HCT116 (cell line): ENCODE results near the gene DNTT. TPM values are rescaled to one million over a fixed set of nuclear protein-coding genes. Genes with fewer than 3 reads are reported as not detected.

Source experiments
- ATAC-seq: fragments of 200-7000 bp; cut with Tn5 transposase; 2 replicates; pipeline ENCODE4 v1.9.1; 2020; ENCODE audit warnings: mild to moderate bottlenecking, moderate library complexity
- BruUV-seq: library from RNA; stranded (reverse); fragments of 400-500 nt; replicated peaks from 2 replicates; lab custom pipeline; 2021; lab: Mats Ljungman, UMichigan
- CTCF ChIA-PET: fragments of 300-600 bp; sonication (Branson Sonifier 250); formaldehyde crosslinking; loops from one replicate; lab custom pipeline; 2021; ENCODE audit warnings: antibody characterized with exemption; lab: Charles Lee
- POLR2A ChIA-PET: fragments of 300-600, 350-600 bp; sonication (Branson Sonifier 250); formaldehyde crosslinking; loops from one replicate; lab custom pipeline; 2021; ENCODE audit warnings: antibody characterized with exemption; lab: Charles Lee
- RAD21 ChIA-PET, 2 experiments: fragments of 300-600 bp; sonication (Branson Sonifier 250); formaldehyde crosslinking; loops; one replicate each; lab custom pipeline; 2023; ENCODE audit warnings: low total read pairs in 2 of 2; ENCODE audit not compliant: uncharacterized antibody in 2 of 2, unreplicated experiment in 2 of 2, low non-redundant PET in 1 of 2; lab: Charles Lee
- DNase-seq: peaks from one replicate; pipeline ENCODE4 v3.0.0-alpha.2; 2010; ENCODE audit warnings: low read depth, low spot score
- H2AFZ ChIP-seq: fragments of 200-600 bp; shearing (Covaris generic), sonication (generic); 2 replicates; pipeline ENCODE4 v1.6.1; 2017; ENCODE audit warnings: low read depth, mixed run types, mixed read lengths, antibody characterized with exemption, low read length; ENCODE audit not compliant: poor library complexity, severe bottlenecking
- H3K27ac ChIP-seq: 2 replicates; pipeline ENCODE4 v1.5.1; 2012; ENCODE audit warnings: low read depth, low read length
- H3K27me3 ChIP-seq: fragments of 200-600 bp; sonication (generic); 2 replicates; pipeline ENCODE4 v1.6.1; 2016; ENCODE audit warnings: mixed run types, low read length, mixed read lengths; ENCODE audit not compliant: insufficient read depth
- H3K36me3 ChIP-seq, 2 experiments: fragments of 200-500 bp in 1 of 2; fragments of 200-600 bp in 1 of 2; sonication (Bioruptor generic) in 1 of 2; sonication (generic) in 1 of 2; 2 replicates each; pipeline versions ENCODE4 v1.5.1 to v1.6.1; 2014 to 2016; ENCODE audit warnings: low read length in 2 of 2, inconsistent platforms in 1 of 2, mixed read lengths in 1 of 2, mixed run types in 1 of 2; ENCODE audit not compliant: insufficient read depth in 2 of 2, control insufficient read depth in 1 of 2
- H3K4me1 ChIP-seq, 2 experiments: fragments of 200-600 bp in 1 of 2; sonication (generic) in 1 of 2; 2 replicates each; pipeline versions ENCODE4 v1.5.1 to v1.6.1; 2012 to 2017; ENCODE audit warnings: low read length in 2 of 2, inconsistent platforms in 1 of 2, mild to moderate bottlenecking in 1 of 2, mixed read lengths in 1 of 2, mixed run types in 1 of 2, moderate library complexity in 1 of 2; ENCODE audit not compliant: insufficient read depth in 2 of 2, control insufficient read depth in 1 of 2
- H3K4me2 ChIP-seq: fragments of 200-600 bp; sonication (generic); 2 replicates; pipeline ENCODE4 v1.6.1; 2017; ENCODE audit warnings: mixed run types, low read length, mixed read lengths
- H3K4me3 ChIP-seq, 2 experiments: fragments of 200-600 bp in 1 of 2; sonication (generic) in 1 of 2; replicated peaks in 1 of 2; 2 replicates each; pipeline ENCODE4 v1.5.1; 2011 to 2016; ENCODE audit warnings: low read length in 2 of 2, control low read depth in 1 of 2, low read depth in 1 of 2, mild to moderate bottlenecking in 1 of 2, mixed read lengths in 1 of 2, mixed run types in 1 of 2
- H3K79me2 ChIP-seq: fragments of 200-600 bp; sonication (generic); 2 replicates; pipeline ENCODE4 v1.6.1; 2017; ENCODE audit warnings: mild to moderate bottlenecking, mixed run types, low read length, moderate library complexity, mixed read lengths; ENCODE audit not compliant: insufficient read depth
- H3K9ac ChIP-seq: fragments of 200-600 bp; sonication (generic); 2 replicates; pipeline ENCODE4 v1.6.1; 2016; ENCODE audit warnings: low read length, mixed read lengths
- H3K9me2 ChIP-seq: fragments of 200-600 bp; sonication (generic), shearing (Covaris generic); 2 replicates; pipeline ENCODE4 v1.6.1; 2017; ENCODE audit warnings: mixed run types, mild to moderate bottlenecking, moderate library complexity; ENCODE audit not compliant: insufficient read depth
- H3K9me3 ChIP-seq, 2 experiments: fragments of 200-500 bp in 1 of 2; fragments of 200-600 bp in 1 of 2; sonication (Bioruptor generic) in 1 of 2; sonication (generic) in 1 of 2; 2 replicates each; pipeline ENCODE4 v1.6.1; 2014 to 2017; ENCODE audit warnings: low read length in 2 of 2, mixed read lengths in 2 of 2, inconsistent platforms in 1 of 2, low read depth in 1 of 2, mild to moderate bottlenecking in 1 of 2, mixed run types in 1 of 2, moderate library complexity in 1 of 2; ENCODE audit not compliant: control insufficient read depth in 1 of 2, insufficient read depth in 1 of 2
- H4K20me1 ChIP-seq: fragments of 200-600 bp; sonication (generic), shearing (Covaris generic); 2 replicates; pipeline ENCODE4 v1.6.1; 2017; ENCODE audit warnings: mixed run types, mild to moderate bottlenecking, moderate library complexity; ENCODE audit not compliant: insufficient read depth
- ATF3 ChIP-seq: IDR thresholded peaks from 2 replicates; pipeline ENCODE4 v1.6.1; 2012
- CBX3 ChIP-seq: IDR thresholded peaks from 2 replicates; pipeline ENCODE4 v1.6.1; 2012; ENCODE audit warnings: low read depth
- CEBPB ChIP-seq: IDR thresholded peaks from 2 replicates; pipeline ENCODE4 v1.6.1; 2012; ENCODE audit warnings: low read depth
- CTCF ChIP-seq, 3 experiments: fragments of 200-600 bp in 1 of 3; sonication (generic) in 1 of 3; IDR thresholded peaks in 2 of 3; conservative IDR thresholded peaks in 1 of 3; 2 replicates each; pipeline ENCODE4 v1.5.1; 2012 to 2017; ENCODE audit warnings: low read depth in 2 of 3, low read length in 2 of 3, antibody characterized with exemption in 1 of 3, borderline replicate concordance in 1 of 3, control low read depth in 1 of 3, mild to moderate bottlenecking in 1 of 3, mixed read lengths in 1 of 3, mixed run types in 1 of 3, moderate library complexity in 1 of 3; ENCODE audit not compliant: insufficient read depth in 1 of 3
- EGR1 ChIP-seq: IDR thresholded peaks from 2 replicates; pipeline ENCODE4 v1.6.1; 2012; ENCODE audit warnings: low read depth
- EZH2 ChIP-seq: fragments of 200-600 bp; sonication (generic); IDR thresholded peaks from 2 replicates; pipeline ENCODE4 v1.6.1; 2017; ENCODE audit warnings: antibody characterized with exemption, mixed run types
- EZH2phosphoT487 ChIP-seq: fragments of 200-600 bp; IDR thresholded peaks from 2 replicates; pipeline ENCODE4 v1.6.1; 2018; ENCODE audit warnings: antibody characterized with exemption, borderline replicate concordance
- JUND ChIP-seq: IDR thresholded peaks from 2 replicates; pipeline ENCODE4 v1.6.1; 2012
- MAX ChIP-seq: IDR thresholded peaks from 2 replicates; pipeline ENCODE4 v1.6.1; 2012
- POLR2AphosphoS5 ChIP-seq: IDR thresholded peaks from 2 replicates; pipeline ENCODE4 v1.6.1; 2011; ENCODE audit warnings: mild to moderate bottlenecking, low read depth, low read length, moderate library complexity
- REST ChIP-seq: IDR thresholded peaks from 2 replicates; pipeline ENCODE4 v1.6.1; 2012; ENCODE audit warnings: low read depth
- SRF ChIP-seq: IDR thresholded peaks from 2 replicates; pipeline ENCODE4 v1.6.1; 2012; ENCODE audit warnings: low read depth
- TCF7L2 ChIP-seq: IDR thresholded peaks from 2 replicates; pipeline ENCODE4 v1.7.0; 2011; ENCODE audit warnings: borderline replicate concordance, inconsistent platforms; ENCODE audit not compliant: insufficient read depth, insufficient read length; ENCODE audit errors: extremely low read depth
- YY1 ChIP-seq: IDR thresholded peaks from 2 replicates; pipeline ENCODE4 v1.6.1; 2011; ENCODE audit warnings: low read length, low read depth, moderate library complexity, mild to moderate bottlenecking; ENCODE audit not compliant: insufficient replicate concordance; ENCODE audit errors: extremely low read depth
- ZBTB33 ChIP-seq: IDR thresholded peaks from 2 replicates; pipeline ENCODE4 v1.6.1; 2011; ENCODE audit warnings: mild to moderate bottlenecking, low read length, moderate library complexity; ENCODE audit not compliant: insufficient replicate concordance; ENCODE audit errors: extremely low read depth
- ZNF274 ChIP-seq: fragments of 200-500 bp; sonication (Bioruptor generic); IDR thresholded peaks from 2 replicates; pipeline ENCODE4 v1.6.1; 2014; ENCODE audit warnings: mild to moderate bottlenecking, low read depth, low read length, inconsistent platforms
- intact Hi-C: fragments of 100-400 bp; cut with micrococcal nuclease; formaldehyde crosslinking; loops from 2 replicates; pipeline ENCODE4 v1.10.0; 2022
- total RNA-seq: library from RNA; stranded (reverse); gene quantifications from one replicate; pipeline ENCODE4 v1.2.1, GENCODE V29; 2021; ENCODE audit not compliant: unreplicated experiment

DNTT gene
- total RNA-seq, 1 experiment from 2014 or later = not detected

- no TSS peak for BruUV-seq
- Histone ChIP-seq H3K27ac (no peak overlapping the region), H3K9ac (no peak overlapping the region), H3K79me2 (no peaks in the 10 kb centered on the region), H3K4me3 (no peak overlapping the region), H4K20me1 (no peaks in the 10 kb centered on the region), H3K9me2 (no peaks in the 10 kb centered on the region), H3K4me1 (peaks cover 4 to 16% of the 10 kb centered on the region in 2 experiments; a peak in 3 of 4 replicates), H3K36me3 (no peaks in the 10 kb centered on the region), H2AFZ (no peak overlapping the region), H3K4me2 (no peak overlapping the region), H3K27me3 (no peaks in the 10 kb centered on the region), H3K9me3 (no peaks in the 10 kb centered on the region)
- ATAC-seq (no peak), DNase-seq (no peak)
- POLR2A ChIA-PET = no interaction called here
- TF ChIP-seq JUND (no peak), CEBPB (no peak), ATF3 (no peak), TCF7L2 (no peak), POLR2AphosphoS5 (no peak), SRF (no peak), MAX (no peak), YY1 (no peak), EZH2 (no peak), EGR1 (no peak), CBX3 (no peak), CTCF (IDR thresholded peaks at IDR 0.05 in 2 of 3, conservative IDR thresholded peaks at IDR 0.05 in 1 of 3; ENCODE audit: borderline replicate concordance in 1 of 3, insufficient read depth in 1 of 3, low read depth in 2 of 3, low read length in 2 of 3) (no peak), REST (no peak), EZH2phosphoT487 (no peak), ZBTB33 (no peak), ZNF274 (no peak)
- RAD21 ChIA-PET = interaction anchor here in 1 of 2 experiments (2.2 kb wide), 1 partner anchor 56 kb away, joined by 4 read pairs; no protein-coding TSS in a partner anchor
- CTCF ChIA-PET = interaction anchor here (1.5 to 2.0 kb wide), 2 partner anchors 56 to 268 kb away, joined by 6 read pairs; no protein-coding TSS in a partner anchor
- intact Hi-C loops = no loop called here
Observed at GRCh38 chr10:96285331-96285752, 18.9 kb upstream of the DNTT start.
